ENCODE results near the gene LYSMD2.
A peak's percentile ranks its signal among the peaks of the same experiment; 100 is the strongest.

The LYSMD2 gene

GRCh38 chr15:51770902-51771301, 33.4 kb upstream of the LYSMD2 start:
- H3K9me3 ChIP-seq (ENCODE audit: control insufficient read depth in 2 of 2, low read length in 2 of 2): no peaks in the 10 kb centered on the region
- no peak overlapping the region for H3K27ac ChIP-seq (ENCODE audit: low read length)
- H3K4me3 ChIP-seq (ENCODE audit: low read length in 2 of 2): no peak overlapping the region
- peaks cover 4% of the 10 kb centered on the region for H3K4me1 ChIP-seq (ENCODE audit: control insufficient read depth, insufficient read depth, low read length)
- no peak overlapping the region for H3K9ac ChIP-seq (ENCODE audit: low read length in 2 of 2)
- H3K36me3 ChIP-seq (ENCODE audit: control insufficient read depth in 2 of 2, insufficient read depth in 2 of 2, low read length in 2 of 2): peaks cover 28 to 45% of the 10 kb centered on the region in 2 donors
- H3K27me3 ChIP-seq (ENCODE audit: control insufficient read depth in 1 of 2, insufficient read depth in 2 of 2, low read length in 2 of 2): no peaks in the 10 kb centered on the region

- no peaks in the 10 kb centered on the region for H3K9me3 ChIP-seq (ENCODE audit: control insufficient read depth in 2 of 2, low read length in 2 of 2)
- no peak overlapping the region for H3K4me3 ChIP-seq (ENCODE audit: low read length in 2 of 2)
- H3K27ac ChIP-seq (ENCODE audit: low read length): no peak overlapping the region
- no peaks in the 10 kb centered on the region for H3K27me3 ChIP-seq (ENCODE audit: control insufficient read depth in 1 of 2, insufficient read depth in 2 of 2, low read length in 2 of 2)
- no peak overlapping the region for H3K9ac ChIP-seq (ENCODE audit: low read length in 2 of 2)
- H3K4me1 ChIP-seq (ENCODE audit: control insufficient read depth, insufficient read depth, low read length): peaks cover 4% of the 10 kb centered on the region
- H3K36me3 ChIP-seq (ENCODE audit: control insufficient read depth in 2 of 2, insufficient read depth in 2 of 2, low read length in 2 of 2): peaks cover 13 to 25% of the 10 kb centered on the region in 2 donors
Observed at GRCh38 chr15:51768018-51768417, 30.6 kb upstream of the LYSMD2 start.

- Histone ChIP-seq H3K9me3 (ENCODE audit: control insufficient read depth in 2 of 2, low read length in 2 of 2) (no peaks in the 10 kb centered on the region), H3K4me3 (ENCODE audit: low read length in 2 of 2) (no peak overlapping the region), H3K36me3 (ENCODE audit: control insufficient read depth in 2 of 2, insufficient read depth in 2 of 2, low read length in 2 of 2) (peaks cover 9 to 17% of the 10 kb centered on the region in 2 donors), H3K27me3 (ENCODE audit: control insufficient read depth in 1 of 2, insufficient read depth in 2 of 2, low read length in 2 of 2) (no peaks in the 10 kb centered on the region), H3K9ac (ENCODE audit: low read length in 2 of 2) (no peak overlapping the region), H3K4me1 (ENCODE audit: control insufficient read depth, insufficient read depth, low read length) (peaks cover 4% of the 10 kb centered on the region), H3K27ac (ENCODE audit: low read length) (no peak overlapping the region)
Observed at GRCh38 chr15:51766341-51766740, 28.9 kb upstream of the LYSMD2 start.

GRCh38 chr15:51765751-51766150, 28.3 kb upstream of the LYSMD2 start:
- Histone ChIP-seq H3K4me3 (ENCODE audit: low read length in 2 of 2) (no peak overlapping the region), H3K9me3 (ENCODE audit: control insufficient read depth in 2 of 2, low read length in 2 of 2) (no peaks in the 10 kb centered on the region), H3K27ac (ENCODE audit: low read length) (no peak overlapping the region), H3K27me3 (ENCODE audit: control insufficient read depth in 1 of 2, insufficient read depth in 2 of 2, low read length in 2 of 2) (no peaks in the 10 kb centered on the region), H3K9ac (ENCODE audit: low read length in 2 of 2) (no peak overlapping the region), H3K4me1 (ENCODE audit: control insufficient read depth, insufficient read depth, low read length) (peaks cover 4% of the 10 kb centered on the region), H3K36me3 (ENCODE audit: control insufficient read depth in 2 of 2, insufficient read depth in 2 of 2, low read length in 2 of 2) (peaks cover 9 to 14% of the 10 kb centered on the region in 2 donors)

GRCh38 chr15:51760805-51761204, 23.4 kb upstream of the LYSMD2 start:
- Histone ChIP-seq H3K9me3 (ENCODE audit: control insufficient read depth in 2 of 2, low read length in 2 of 2) (no peaks in the 10 kb centered on the region), H3K4me1 (ENCODE audit: control insufficient read depth, insufficient read depth, low read length) (peaks cover 13% of the 10 kb centered on the region), H3K36me3 (ENCODE audit: control insufficient read depth in 2 of 2, insufficient read depth in 2 of 2, low read length in 2 of 2) (no peaks in the 10 kb centered on the region), H3K27ac (ENCODE audit: low read length) (no peak overlapping the region), H3K4me3 (ENCODE audit: low read length in 2 of 2) (no peak overlapping the region), H3K27me3 (ENCODE audit: control insufficient read depth in 1 of 2, insufficient read depth in 2 of 2, low read length in 2 of 2) (no peaks in the 10 kb centered on the region), H3K9ac (ENCODE audit: low read length in 2 of 2) (no peak overlapping the region)

- Histone ChIP-seq H3K9me3 (ENCODE audit: control insufficient read depth in 2 of 2, low read length in 2 of 2) (no peaks in the 10 kb centered on the region), H3K4me1 (ENCODE audit: control insufficient read depth, insufficient read depth, low read length) (peaks cover 13% of the 10 kb centered on the region), H3K27ac (ENCODE audit: low read length) (no peak overlapping the region), H3K4me3 (ENCODE audit: low read length in 2 of 2) (no peak overlapping the region), H3K27me3 (ENCODE audit: control insufficient read depth in 1 of 2, insufficient read depth in 2 of 2, low read length in 2 of 2) (no peaks in the 10 kb centered on the region), H3K9ac (ENCODE audit: low read length in 2 of 2) (no peak overlapping the region), H3K36me3 (ENCODE audit: control insufficient read depth in 2 of 2, insufficient read depth in 2 of 2, low read length in 2 of 2) (peaks cover 0 to 2% of the 10 kb centered on the region in 2 donors)
Observed at GRCh38 chr15:51759557-51760070, 22.2 kb upstream of the LYSMD2 start.

GRCh38 chr15:51758645-51759044, 21.2 kb upstream of the LYSMD2 start:
- Histone ChIP-seq H3K27me3 (ENCODE audit: control insufficient read depth in 1 of 2, insufficient read depth in 2 of 2, low read length in 2 of 2) (no peaks in the 10 kb centered on the region), H3K9me3 (ENCODE audit: control insufficient read depth in 2 of 2, low read length in 2 of 2) (no peaks in the 10 kb centered on the region), H3K4me1 (ENCODE audit: control insufficient read depth, insufficient read depth, low read length) (peaks cover 13% of the 10 kb centered on the region), H3K4me3 (ENCODE audit: low read length in 2 of 2) (peak overlapping the region in 1 of 2 donors; percentile 40), H3K36me3 (ENCODE audit: control insufficient read depth in 2 of 2, insufficient read depth in 2 of 2, low read length in 2 of 2) (peaks cover 0 to 2% of the 10 kb centered on the region in 2 donors), H3K27ac (ENCODE audit: low read length) (no peak overlapping the region), H3K9ac (ENCODE audit: low read length in 2 of 2) (no peak overlapping the region)

GRCh38 chr15:51757450-51757849, 20.0 kb upstream of the LYSMD2 start:
- H3K27ac ChIP-seq (ENCODE audit: low read length): no peak overlapping the region
- no peak overlapping the region for H3K4me3 ChIP-seq (ENCODE audit: low read length in 2 of 2)
- no peaks in the 10 kb centered on the region for H3K9me3 ChIP-seq (ENCODE audit: control insufficient read depth in 2 of 2, low read length in 2 of 2)
- H3K27me3 ChIP-seq (ENCODE audit: control insufficient read depth in 1 of 2, insufficient read depth in 2 of 2, low read length in 2 of 2): no peaks in the 10 kb centered on the region
- no peak overlapping the region for H3K9ac ChIP-seq (ENCODE audit: low read length in 2 of 2)
- H3K4me1 ChIP-seq (ENCODE audit: control insufficient read depth, insufficient read depth, low read length): peaks cover 14% of the 10 kb centered on the region
- peaks cover 0 to 2% of the 10 kb centered on the region in 2 donors for H3K36me3 ChIP-seq (ENCODE audit: control insufficient read depth in 2 of 2, insufficient read depth in 2 of 2, low read length in 2 of 2)

GRCh38 chr15:51756482-51756881, 19.0 kb upstream of the LYSMD2 start:
- Histone ChIP-seq H3K4me3 (ENCODE audit: low read length in 2 of 2) (no peak overlapping the region), H3K36me3 (ENCODE audit: control insufficient read depth in 2 of 2, insufficient read depth in 2 of 2, low read length in 2 of 2) (peaks cover 0 to 2% of the 10 kb centered on the region in 2 donors), H3K27me3 (ENCODE audit: control insufficient read depth in 1 of 2, insufficient read depth in 2 of 2, low read length in 2 of 2) (no peaks in the 10 kb centered on the region), H3K27ac (ENCODE audit: low read length) (no peak overlapping the region), H3K9ac (ENCODE audit: low read length in 2 of 2) (no peak overlapping the region), H3K4me1 (ENCODE audit: control insufficient read depth, insufficient read depth, low read length) (peaks cover 17% of the 10 kb centered on the region), H3K9me3 (ENCODE audit: control insufficient read depth in 2 of 2, low read length in 2 of 2) (no peaks in the 10 kb centered on the region)

- Histone ChIP-seq H3K4me1 (ENCODE audit: control insufficient read depth, insufficient read depth, low read length) (peaks cover 22% of the 10 kb centered on the region), H3K27me3 (ENCODE audit: control insufficient read depth in 1 of 2, insufficient read depth in 2 of 2, low read length in 2 of 2) (no peaks in the 10 kb centered on the region), H3K9me3 (ENCODE audit: control insufficient read depth in 2 of 2, low read length in 2 of 2) (no peaks in the 10 kb centered on the region), H3K9ac (ENCODE audit: low read length in 2 of 2) (no peak overlapping the region), H3K4me3 (ENCODE audit: low read length in 2 of 2) (no peak overlapping the region), H3K36me3 (ENCODE audit: control insufficient read depth in 2 of 2, insufficient read depth in 2 of 2, low read length in 2 of 2) (peaks cover 0 to 2% of the 10 kb centered on the region in 2 donors), H3K27ac (ENCODE audit: low read length) (no peak overlapping the region)
Observed at GRCh38 chr15:51755790-51756189, 18.3 kb upstream of the LYSMD2 start.

- Histone ChIP-seq H3K4me1 (ENCODE audit: control insufficient read depth, insufficient read depth, low read length) (peaks cover 19% of the 10 kb centered on the region), H3K9ac (ENCODE audit: low read length in 2 of 2) (no peak overlapping the region), H3K27me3 (ENCODE audit: control insufficient read depth in 1 of 2, insufficient read depth in 2 of 2, low read length in 2 of 2) (no peaks in the 10 kb centered on the region), H3K9me3 (ENCODE audit: control insufficient read depth in 2 of 2, low read length in 2 of 2) (no peaks in the 10 kb centered on the region), H3K27ac (ENCODE audit: low read length) (no peak overlapping the region), H3K4me3 (ENCODE audit: low read length in 2 of 2) (no peak overlapping the region), H3K36me3 (ENCODE audit: control insufficient read depth in 2 of 2, insufficient read depth in 2 of 2, low read length in 2 of 2) (peaks cover 0 to 2% of the 10 kb centered on the region in 2 donors)
Observed at GRCh38 chr15:51754267-51754666, 16.8 kb upstream of the LYSMD2 start.
